HG03196 (cell line): ENCODE data around the gene USP32.
"Not testable (repeated sequence)": the region's sequence is repeated elsewhere in the genome, so short reads cannot be mapped to it uniquely, and the experiment has no call there.

Experiments
- ATAC-seq: cut with Tn5 transposase; IDR thresholded peaks from one replicate; pipeline ENCODE4 v1.9.1; 2021; ENCODE audit not compliant: unreplicated experiment

The USP32 gene

DNA sequence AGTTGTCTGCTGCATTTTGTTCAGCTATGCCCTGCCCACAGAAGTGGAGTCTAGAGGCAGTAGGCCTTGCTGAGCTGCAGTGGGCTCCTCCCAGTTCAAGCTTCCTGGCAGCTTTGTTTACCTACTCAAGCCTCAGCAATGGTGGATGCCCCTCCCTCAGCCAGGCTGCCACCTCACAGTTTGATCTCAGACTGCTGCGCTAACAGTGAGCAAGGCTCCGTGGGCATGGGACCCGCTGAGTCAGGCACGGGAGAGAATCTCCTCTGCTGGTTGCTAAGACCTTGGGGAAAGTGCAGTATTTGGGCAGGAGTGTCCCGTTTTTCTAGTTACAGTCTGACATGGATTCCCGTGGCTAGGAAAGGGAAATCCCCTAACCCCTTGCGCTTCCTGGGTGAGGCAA lies 49.4 kb downstream of the USP32 start:
- ATAC-seq = not testable (repeated sequence)

DNA sequence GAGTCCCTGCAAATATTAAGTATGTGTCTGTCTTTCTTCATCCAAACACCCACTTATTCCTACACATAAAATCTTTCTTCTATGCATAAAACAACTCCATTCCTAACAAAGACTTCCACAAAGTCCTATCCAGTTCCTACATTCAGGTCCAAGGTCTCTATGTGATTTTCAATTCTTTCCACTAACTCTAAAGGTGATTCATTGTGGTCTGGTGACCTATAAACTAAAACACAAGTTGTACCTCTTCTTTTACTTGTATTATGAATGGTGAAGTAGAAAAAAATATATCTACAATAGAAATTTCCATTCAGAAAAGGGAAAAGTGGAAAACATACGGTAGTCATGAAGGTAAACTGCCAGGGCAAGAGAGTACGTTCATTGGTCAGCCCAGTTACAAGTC lies 56.6 kb downstream of the USP32 start:
- ATAC-seq = no peak

DNA sequence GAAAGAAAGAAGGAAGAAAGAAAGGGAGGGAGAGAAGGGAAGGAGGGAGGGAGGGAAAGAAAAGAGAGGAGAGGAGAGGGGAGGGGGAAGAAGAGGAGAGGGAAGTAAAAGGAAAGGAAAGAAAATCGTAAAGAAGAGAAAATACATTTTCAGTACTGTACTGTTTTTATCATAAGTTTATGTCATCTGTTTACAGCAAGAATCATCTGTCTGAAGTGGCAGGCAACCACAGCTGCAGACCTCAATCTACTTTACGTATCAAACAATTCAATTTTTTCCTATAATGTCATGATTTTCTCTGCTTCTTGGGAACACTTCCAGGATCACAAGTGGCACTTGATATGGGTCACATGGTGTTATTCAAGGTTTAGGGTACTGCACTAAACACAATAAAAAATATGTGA lies 58.3 kb downstream of the USP32 start:
- ATAC-seq = no peak

DNA sequence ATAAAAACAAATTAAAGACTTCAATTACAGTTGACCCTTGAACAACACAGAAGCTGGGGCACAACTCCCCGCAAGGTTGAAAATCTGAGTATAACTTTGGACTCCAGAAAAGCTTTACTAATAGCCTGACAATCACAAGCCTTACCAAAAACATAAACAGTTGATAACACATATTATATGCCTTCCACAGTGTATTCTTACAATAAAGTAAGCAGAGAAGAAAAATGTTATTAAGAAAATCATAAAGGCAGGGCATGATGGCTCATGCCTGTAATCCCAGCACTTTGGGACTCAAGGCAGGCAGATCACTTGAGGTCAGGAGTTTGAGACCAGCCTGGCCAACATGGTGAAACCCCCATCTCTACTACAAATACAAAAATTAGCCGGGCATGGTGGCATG lies 58.9 kb downstream of the USP32 start:
- not testable (repeated sequence) for ATAC-seq

DNA sequence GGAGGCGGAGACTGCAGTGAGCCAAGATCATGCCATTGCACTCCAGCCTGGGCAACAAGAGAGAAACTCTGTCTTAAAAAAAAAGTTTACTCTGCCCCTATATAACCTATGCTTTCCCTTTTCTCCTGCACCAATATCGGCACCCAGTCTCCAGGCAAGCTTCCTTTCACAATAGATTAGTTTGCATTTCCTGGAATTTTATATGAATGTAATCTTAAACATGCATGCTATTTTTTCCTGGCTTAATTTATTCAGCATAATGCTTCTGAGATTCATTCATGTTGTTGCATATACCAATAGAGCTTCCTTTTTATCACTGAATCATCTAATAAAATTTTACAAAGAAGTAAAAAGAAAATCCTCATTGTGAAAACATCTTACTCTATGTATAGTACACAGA lies 59.4 kb downstream of the USP32 start:
- no peak for ATAC-seq

DNA sequence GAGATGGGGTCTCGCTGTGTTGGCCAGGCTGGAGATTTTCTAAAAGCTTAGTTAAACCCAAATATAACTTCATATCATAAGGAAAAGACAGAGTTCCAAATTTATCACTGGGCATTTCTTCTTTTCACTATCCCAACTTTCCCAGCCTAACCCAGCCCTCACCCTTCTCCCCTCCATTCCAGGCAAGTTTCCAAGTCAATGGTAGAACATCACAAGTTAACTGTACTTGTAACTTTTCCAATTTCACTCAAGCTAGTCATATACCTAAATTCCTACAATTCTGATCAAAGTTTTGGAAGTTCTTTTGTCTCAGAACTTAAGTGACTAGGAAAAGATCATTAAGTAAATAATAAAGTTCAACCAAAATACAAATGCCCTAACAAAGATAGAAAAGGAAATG lies 61.2 kb downstream of the USP32 start:
- no peak for ATAC-seq

DNA sequence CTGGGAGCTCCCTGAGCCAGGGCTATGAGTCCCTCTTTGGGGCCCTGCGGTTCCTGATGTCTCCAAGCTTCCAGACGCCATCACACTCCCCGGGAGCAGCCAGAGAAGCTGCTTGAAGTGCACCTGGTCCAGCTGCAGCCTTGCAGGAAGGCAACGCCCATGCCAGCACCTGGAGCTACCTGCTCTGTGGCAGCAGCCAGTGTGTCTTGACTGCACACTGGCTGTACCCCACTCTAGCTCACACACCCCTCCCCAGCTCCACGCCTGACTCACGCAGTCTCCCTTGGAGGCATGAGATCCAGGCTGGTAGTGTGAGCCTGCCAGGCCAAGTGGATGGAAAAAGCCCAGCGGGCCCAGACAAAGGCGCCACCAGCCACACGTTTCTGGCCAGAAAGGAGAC lies 63.3 kb downstream of the USP32 start:
- no peak for ATAC-seq

DNA sequence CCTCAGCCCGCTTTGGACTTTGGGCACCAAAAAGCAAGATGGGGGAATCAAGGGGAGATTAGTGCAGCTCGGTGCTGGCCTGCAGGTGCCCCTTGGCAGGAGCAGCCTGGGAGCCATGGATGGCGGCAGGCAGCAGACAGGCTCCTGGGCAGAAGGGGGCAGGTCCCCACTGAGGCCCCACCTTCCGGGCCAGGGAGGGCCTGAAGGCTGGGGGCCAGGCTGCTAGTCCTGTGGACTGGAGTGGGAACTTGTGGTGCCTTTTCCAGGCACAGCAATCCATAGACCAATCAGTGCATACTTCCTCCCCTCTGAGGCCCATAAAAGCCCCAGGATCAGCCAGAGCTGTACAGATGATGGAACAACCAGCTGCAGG lies 64.0 kb downstream of the USP32 start:
- no peak for ATAC-seq

DNA sequence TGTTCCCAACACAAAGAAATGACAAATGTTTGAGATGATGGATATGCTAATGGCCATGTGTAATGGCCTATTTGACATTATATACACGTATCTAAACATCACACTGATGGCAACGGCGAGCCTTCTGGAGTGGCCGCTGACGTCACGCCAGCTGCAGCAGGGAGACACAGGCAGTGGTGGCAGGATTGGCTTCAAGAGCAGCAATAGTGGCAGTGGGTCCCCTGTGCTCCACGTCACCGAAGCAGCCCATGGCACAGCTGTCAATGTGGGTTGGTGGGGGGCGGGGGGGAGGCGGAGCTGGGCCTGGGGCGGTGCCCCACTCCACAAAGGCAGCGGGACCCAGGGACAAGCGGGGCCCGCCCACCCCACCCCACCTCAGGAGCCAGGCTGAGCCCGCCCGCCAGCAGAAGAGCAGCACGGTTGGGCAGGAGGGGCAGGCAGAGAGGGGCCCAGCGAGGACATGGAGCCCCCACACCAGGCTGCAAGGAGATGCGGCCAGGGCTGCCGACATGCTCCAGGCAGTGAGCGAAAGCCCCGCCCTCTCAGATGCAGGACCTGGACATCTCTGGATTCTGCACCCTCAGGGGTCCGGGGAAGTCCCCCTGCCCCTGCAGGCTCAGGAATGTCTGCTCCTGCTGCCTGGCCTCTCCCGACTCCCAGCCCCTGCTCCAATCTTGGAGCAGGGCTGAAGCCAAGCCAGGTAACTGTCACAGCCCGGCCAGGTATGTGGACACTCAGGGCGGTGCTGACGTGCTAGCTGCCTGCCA lies 64.6 kb downstream of the USP32 start:
- no peak for ATAC-seq

DNA sequence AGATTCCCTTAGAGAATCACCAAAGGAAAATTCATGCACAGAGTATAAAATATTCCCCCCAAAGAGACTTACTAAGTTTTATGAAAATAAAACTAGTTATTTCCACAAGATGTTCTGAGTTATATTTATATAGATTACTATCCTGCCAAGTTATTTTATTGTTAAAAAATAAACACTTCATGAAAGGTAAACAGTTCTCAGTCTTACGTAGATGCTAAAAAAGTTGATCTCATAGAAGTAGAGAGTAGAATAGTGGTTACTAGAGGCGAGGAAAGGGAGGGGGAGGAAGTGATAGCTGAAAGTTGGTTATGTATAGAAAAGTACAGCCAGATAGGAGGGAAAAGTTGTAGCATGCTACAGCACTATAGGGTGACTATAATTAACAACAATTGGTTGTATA lies 65.2 kb downstream of the USP32 start:
- no peak for ATAC-seq

DNA sequence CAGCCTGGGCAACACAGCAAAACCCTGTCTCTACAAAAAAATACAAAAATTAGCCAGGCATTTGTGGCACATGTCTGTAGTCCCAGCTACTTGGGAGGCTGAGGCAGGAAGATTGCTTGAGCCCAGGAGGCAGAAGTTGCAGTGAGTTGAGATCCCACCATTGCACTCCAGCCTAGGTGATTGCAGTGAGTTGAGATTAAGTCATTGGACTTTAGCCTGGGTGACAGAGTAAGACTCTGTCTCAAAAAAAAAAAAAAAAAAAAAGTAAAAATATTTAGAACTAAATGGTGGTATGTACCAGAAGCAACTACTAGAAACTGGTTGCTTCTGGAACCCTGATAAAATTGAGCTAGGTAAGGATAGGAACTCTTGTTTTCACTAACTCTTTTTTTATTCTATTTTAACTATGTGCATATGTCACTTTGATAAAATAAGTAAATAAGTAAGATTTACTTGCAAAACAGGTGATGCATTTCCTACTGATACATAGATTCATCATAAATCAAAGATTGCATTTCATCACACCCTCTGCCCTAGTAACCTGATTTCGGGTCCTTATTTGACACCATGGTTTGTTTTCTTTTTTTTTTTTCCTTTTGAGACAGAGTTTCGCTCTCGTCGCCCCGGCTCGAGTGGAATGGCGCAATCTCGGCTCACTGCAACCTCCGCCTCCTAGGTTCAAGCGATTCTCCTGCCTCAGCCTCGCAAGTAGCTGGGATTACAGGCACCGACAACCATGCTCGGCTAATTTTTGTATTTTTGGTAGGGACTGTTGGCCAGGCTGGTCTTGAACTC lies 66.0 kb downstream of the USP32 start:
- no peak for ATAC-seq

DNA sequence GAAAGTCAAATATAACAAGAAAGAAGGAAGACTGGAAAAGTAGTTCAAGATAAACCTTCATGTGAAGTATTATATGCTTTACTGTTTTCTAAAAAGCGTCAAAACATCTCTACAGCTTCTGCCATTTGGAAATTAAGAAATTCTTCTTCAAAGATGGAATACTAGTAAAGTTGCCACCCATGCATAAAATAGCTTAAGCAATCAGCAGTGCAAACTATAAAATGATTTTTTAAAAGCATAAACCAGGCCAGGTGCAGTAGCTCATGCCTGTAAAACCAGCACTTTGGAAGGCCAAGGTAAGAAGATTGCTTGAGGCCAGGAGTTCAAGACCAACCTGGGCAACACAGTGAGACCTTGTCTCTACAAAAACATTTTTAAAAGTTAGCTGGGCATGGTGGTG lies 68.2 kb downstream of the USP32 start:
- ATAC-seq = no peak

DNA sequence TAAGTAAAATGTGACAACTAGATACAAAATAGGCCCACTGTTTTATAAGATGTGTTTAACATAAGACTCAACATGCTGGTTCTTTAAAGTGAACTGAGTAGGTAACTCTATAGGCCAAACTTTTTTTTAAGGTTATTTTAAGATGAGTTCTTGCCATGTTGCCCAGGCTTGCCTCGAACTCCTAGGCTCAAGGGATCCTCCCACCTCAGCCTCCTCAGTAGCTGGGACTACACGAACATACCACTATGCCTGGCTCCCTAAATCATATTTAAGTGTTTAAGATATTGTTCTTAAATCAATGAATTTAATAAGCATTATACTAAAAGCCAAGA lies 69.9 kb downstream of the USP32 start:
- ATAC-seq = no peak

DNA sequence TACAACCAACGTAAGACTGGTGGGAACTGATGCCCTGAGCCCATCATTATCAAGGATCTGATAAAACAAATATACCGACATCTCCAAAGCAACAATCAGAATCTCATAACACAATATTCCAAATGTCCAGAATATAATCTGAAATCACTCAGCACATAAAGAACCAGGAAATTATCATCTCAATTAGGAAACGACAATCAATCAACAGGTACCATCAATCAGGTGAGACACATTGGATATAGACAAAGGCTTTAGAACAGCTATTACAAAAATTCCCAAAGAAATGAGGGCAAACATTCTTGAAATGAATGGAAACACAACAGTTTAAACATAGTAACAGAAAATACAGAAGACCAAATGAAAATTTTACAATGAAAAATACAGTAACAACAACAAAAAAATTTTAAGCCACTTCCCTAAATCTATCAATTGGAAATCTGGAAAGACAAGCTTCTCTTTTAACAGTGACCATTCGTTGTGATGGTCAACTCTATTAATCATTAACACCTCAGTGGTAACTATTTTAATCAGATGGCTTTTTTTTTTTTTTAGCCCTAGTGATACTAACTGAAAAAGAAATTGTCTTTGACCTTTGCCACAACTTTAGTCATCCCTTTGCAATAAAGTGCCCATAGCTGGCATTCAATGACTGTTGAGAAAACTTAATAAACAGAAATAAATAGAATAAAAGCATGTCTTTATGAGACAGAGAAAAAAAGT lies 70.4 kb downstream of the USP32 start:
- no peak for ATAC-seq

DNA sequence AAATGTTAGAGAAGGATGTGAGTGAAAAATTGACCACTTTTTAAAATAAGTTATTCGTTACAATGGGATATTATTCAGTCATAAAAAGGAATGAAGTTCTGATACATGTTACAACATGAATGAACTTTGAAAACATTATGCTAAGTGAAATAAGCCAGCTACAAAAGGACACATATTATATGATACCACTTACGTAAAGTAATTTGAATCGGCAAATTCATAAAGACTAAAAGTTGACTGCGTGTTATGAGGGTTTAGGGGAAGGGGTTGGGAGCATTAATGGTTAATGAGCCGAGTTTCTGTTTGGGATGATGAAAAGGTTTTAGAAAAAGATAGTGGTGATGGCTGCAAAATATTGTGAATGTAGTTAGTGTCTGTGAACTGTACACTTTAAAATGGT lies 73.1 kb downstream of the USP32 start:
- ATAC-seq = no peak

DNA sequence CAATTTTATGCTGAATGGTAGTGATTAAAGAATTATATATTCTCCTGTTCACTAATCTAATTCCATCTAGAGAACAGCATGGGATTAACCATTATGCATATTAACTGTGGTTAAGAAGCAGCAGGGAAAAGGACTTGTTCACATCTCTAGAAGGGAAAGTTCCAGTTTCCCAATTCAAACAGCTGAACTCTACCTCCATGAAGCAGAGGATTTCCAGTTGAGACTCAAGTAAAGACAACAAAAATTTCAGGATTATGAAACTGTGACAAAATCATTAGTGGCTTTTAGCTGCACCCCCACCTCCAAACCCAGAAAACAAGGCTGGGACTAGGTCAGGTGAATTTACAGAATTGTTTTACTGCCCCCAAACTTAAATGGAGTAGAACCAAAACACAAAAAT lies 73.6 kb downstream of the USP32 start:
- ATAC-seq = no peak

DNA sequence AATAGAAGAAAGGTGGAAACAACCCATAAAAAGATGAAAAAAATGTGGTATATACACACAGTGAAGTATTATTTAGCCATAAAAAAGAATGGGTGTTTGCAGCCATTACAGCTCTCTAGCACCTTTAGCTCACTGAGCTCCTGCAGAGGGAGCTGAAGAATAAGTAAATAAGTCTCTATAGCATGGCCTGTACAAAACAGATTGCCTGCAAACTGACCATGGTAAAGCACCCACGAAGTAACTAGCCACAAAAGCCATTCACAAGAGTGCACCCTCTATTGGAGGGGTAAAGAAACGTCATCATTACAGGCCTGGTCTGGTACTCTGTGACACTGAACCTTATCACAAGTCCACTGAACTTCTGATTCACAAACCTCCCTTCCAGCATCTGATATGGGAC lies 76.3 kb downstream of the USP32 start:
- ATAC-seq = no peak

DNA sequence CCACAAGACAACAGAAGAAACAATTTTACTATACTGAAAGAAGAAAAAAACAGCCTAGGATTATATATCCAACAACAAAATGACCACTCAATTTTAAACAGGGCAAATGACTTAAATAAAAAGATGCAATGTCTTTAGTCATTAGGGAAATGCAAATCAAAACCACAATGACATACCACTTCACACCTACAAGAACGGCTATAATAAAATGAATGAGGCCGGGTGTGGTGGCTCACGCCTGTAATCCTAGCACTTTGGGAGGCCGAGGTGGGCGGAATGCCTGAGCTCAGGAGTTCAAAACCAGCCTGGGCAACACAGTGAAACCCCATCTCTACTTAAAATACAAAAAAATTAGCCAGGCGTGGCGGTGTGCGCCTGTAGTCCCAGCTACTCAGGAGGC lies 77.0 kb downstream of the USP32 start:
- ATAC-seq = not testable (repeated sequence)

DNA sequence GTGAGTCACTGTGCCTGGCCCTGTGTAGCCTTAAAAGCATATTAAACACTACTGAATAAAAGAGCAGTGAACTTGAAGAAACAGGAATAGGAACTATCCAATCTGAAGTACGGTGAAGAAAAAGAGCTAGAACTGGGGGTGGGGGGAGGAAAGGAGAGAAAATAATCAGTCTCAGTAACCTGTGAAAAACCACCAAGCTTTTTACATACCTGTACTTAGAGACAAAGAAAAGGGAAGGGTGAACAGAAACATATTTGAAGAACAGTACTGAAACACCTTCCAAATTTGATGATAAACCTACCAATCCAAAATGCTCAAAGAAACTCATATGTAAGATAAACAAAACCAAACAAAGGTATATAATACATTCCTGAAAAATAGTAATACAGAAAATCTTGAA lies 77.5 kb downstream of the USP32 start:
- ATAC-seq = no peak

DNA sequence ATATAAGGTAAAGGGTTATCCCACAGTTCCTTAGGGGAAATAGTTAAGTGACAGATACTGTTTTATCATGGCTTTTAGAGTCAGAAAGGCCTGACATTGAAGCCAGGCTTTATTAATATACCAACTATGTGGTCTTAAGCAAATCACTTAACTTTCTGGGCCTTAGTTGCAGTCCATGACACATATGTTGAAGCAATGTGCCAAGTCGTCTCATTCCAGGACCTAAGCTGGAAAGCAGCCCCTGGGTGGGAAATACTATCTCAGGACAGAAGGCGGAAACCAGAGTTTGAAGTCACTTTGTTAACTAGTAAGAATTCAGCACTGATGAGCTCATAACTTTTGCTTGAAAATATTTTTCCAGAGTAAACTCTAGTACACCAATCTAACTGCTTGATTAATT lies 80.0 kb downstream of the USP32 start:
- no peak for ATAC-seq

DNA sequence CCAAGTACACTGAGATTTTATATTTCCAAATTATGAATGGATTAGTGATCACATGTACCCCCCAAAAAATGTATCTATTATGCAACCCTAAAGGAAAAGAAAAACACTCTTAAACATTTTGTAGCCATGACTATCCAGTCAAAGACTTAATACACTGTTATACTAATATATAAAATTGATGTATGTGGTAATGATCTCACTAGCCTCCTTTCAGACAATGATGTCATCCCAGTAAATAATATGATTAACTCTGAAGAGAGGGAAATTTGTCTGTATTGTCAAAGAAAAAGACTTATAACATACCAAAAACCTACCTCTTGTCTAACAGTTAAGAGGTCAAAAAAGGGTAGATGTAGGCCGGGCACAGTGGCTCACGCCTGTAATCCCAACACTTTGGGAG lies 80.7 kb downstream of the USP32 start:
- no peak for ATAC-seq

DNA sequence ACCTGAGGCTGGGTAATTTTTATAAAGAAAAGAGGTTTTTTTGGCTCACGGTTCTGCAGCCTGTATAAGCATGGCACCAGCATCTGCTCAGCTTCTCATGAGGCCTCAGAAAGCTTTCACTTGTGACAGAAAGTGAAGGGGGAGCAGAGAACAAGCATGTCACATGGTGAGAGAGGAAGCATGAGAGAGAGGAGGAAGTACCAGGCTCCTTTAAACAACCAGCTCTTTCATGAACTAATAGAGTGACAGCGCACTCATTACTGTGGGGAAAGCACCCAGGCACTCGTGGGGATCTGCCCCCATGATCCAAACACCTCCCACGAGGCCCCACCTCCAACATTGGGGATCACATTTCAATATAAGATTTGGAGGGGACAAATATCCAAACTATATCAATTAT lies 86.8 kb downstream of the USP32 start:
- ATAC-seq = peak; percentile 91
